Renal cortical epithelial cell (primary cell): ENCODE measurements around the gene SCAMP3. TPM values are rescaled to one million over a fixed set of nuclear protein-coding genes. Genes with fewer than 3 reads are reported as not detected.

ENCODE experiments used
- DNase-seq: peaks from one replicate; pipeline ENCODE4 v3.0.0-alpha.2; 2011; ENCODE audit warnings: low read depth
- total RNA-seq: library from RNA; depleted of rRNA; stranded (reverse); fragments of >200 nt; gene quantifications from 2 replicates; pipeline ENCODE4 v1.2.3, GENCODE V29; 2014

Gene SCAMP3
- total RNA-seq, 1 donor from 2014 or later, result 42.1 TPM

DNA sequence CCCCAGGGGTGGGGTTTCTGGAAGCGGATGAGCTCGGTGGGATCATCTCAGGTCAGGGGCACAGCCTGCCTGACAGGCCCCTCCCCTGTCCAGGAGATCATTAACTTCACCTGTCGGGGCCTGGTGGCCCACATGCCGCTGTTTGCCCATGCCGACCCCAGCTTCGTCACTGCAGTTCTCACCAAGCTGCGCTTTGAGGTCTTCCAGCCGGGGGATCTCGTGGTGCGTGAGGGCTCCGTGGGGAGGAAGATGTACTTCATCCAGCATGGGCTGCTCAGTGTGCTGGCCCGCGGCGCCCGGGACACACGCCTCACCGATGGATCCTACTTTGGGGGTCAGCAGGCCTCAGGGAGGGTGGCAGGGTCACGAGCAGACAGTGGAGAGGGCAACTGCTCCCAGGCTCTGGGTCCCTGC is 23.5 kb upstream of the SCAMP3 start:
- no peak for DNase-seq

DNA sequence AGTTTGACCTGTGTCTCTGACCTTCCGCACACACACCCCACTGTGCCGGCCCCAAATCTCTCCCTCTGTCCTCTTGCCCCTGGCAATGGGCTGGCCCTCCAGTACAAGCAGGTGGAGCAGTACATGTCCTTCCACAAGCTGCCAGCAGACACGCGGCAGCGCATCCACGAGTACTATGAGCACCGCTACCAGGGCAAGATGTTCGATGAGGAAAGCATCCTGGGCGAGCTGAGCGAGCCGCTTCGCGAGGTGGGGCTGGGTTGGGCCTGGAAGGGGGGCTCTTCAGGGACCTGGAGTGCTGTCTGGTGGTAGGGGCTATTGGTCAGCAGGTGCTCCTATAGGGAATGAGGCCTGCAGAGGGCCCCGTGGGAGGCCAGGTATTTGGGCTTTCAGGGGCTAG is 22.9 kb upstream of the SCAMP3 start:
- no peak for DNase-seq

DNA sequence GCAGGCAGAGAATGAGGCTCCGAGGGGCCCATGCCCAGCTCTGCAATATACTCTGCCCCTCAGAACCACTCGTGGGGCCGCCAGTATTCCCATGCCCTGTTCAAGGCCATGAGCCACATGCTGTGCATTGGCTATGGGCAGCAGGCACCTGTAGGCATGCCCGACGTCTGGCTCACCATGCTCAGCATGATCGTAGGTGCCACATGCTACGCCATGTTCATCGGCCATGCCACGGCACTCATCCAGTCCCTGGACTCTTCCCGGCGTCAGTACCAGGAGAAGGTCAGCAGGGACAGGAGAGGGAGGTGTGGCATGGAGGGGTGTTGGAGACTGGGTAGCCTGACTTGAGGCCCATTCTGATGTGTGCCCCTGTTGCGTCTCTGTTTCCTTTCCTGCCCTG is 22.3 kb upstream of the SCAMP3 start:
- DNase-seq, result no peak

- DNase-seq, result no peak
Observed at GRCh38 chr1:155282488-155283091, 20.4 kb upstream of the SCAMP3 start.

GRCh38 chr1:155279268-155279667 is 17.1 kb upstream of the SCAMP3 start:
- no peak for DNase-seq

GRCh38 chr1:155278689-155279160 is 16.6 kb upstream of the SCAMP3 start:
- no peak for DNase-seq

- peak; percentile 27 for DNase-seq
Observed at GRCh38 chr1:155277902-155278688, 15.9 kb upstream of the SCAMP3 start.

GRCh38 chr1:155277070-155277901 is 15.1 kb upstream of the SCAMP3 start, which contains the start of gene HCN3:
HCN3 (plus strand) TSS chr1:155277463; CDS start chr1:155277591, 128 bp downstream.
- peak; percentile 88 for DNase-seq

DNA sequence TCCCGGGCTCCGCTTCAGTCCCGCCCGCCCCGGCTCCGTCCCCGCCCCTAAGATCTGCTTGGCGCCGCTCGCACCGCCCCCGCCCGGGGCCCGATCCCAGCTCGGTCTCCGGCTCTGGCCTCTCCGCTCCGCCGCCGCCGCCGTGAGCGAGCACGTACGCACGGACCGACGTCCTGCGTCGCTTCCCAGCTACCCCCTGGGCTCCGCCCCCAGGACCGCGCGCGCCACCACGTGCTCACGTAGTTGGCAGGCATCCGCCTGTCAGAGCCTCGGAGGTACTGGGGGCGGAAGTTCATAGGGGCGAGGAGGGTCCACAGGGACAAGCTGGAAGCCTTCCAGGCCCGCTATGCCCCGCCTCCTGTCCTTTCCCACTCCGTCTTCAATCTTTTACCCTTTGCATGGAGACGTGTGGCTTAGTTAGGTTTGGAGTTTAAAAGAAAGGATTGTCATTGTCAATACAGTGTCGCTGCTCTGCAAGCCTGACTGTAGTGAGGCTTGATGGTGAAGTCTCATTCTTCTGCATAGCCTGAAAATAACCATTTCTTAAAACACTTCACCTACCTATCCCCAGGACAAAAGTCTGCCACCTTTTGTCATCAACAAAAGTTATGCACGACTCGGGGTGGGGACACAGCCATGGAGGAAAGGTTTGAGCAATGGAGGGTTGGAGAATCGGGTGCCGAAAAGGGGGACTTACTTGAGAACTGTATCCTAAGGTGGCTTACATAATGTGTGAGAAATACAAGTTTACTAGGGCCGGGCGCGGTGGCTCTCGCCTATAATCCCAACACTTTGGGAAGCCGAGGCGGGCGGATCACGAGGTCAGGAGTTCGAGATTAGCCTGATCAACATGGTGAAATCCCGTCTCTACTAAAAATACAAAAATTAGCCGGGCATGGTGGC is 11.4 kb upstream of the SCAMP3 start, which contains the start of gene CLK2:
CLK2 (minus strand) TSS at position 162 of the 903 bp plus-strand sequence. CDS start 2,527 bp downstream, outside the sequence.
- DNase-seq, result peak; percentile 83

DNA sequence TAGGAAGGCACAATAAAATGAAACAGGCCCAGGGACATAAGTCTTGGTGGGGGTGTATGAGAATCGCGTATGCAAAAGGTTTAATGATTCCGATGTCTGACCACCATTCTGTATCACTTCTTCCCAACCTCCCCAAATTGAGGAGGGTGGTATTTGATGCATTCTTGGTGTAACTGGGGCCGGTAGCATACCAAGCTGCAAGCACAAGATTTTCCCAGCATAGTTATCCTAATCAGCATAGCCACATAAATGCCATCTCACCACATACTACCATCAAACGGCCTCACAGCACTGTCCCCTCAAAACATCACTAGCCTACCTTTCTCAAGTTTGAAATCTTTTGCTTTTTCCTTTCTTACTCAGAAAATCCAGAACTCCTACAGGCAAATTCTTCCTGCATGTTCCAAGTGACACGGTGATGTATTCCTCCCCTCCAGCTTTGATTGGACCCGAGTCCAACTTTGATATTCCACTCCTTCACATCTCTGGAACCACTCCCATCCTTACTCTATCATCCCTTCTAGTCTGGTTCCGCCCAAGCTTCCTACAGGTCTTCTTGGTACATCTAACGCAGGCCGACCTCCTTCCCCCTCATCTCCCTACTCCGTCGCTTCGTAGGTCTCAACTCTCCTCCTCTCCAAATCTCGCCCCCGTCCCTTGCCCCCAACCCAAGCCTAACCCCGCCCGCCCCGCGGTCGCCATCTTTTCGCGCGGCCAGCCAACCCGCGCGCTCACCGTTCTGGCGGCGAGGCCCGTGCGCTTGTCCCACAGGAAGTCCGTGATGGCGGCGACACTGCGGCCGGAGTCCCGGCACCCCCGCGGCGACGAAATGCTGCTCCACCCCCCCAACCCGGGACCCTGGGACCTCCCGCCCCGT is 10.5 kb upstream of the SCAMP3 start:
- DNase-seq, result peak; percentile 61

DNA sequence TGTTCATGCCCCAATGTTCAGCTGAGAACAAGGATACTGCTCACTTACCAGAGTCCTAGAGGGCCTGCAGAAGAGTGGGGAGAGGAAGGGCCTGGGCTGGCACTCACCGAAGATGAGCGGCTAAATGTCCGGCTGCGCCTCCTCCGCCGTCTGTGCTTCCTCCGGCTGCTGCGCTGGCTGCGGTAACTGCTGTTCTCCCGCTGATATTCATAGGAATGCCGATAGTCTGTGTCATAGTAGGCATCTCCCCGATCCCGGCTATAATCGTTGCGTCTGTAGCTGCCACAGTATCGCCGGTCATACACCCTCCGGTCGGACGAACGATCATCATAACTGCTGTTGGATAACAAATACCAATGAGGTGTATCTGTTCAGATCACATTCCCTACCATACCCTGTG is 7.2 kb upstream of the SCAMP3 start:
- DNase-seq, result no peak

GRCh38 chr1:155268630-155269029 is 6.5 kb upstream of the SCAMP3 start:
- no peak for DNase-seq

GRCh38 chr1:155267373-155267772 is 5.2 kb upstream of the SCAMP3 start:
- no peak for DNase-seq

- DNase-seq, result no peak
Observed at GRCh38 chr1:155266553-155266952, 4.4 kb upstream of the SCAMP3 start.

- no peak for DNase-seq
Observed at GRCh38 chr1:155263067-155263466, 907 bp upstream of the SCAMP3 start.

GRCh38 chr1:155261493-155261851 is 688 bp downstream of the SCAMP3 start:
- DNase-seq, result no peak

DNA sequence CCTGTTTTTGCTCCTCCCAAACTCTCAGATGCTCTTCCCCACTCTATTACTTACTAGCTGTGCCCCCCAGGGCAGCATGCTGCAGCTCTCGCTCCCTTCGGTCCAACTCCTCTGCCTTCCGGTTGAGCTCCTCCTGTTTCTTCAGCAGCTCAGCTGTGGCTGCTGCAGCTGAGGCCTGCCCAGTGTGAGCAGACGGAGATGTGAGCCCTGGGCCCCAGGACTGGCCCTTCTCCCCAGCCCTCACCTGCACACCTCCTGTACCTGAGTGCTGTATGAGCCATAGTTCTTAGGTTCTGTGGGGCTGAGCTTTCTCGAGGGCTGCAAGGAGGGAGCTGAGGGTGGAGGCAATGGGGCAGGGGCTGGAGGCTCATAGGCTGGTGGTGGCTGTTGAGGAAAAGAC is 1.9 kb downstream of the SCAMP3 start:
- DNase-seq, result no peak

- no peak for DNase-seq
Observed at GRCh38 chr1:155256058-155256852, 5.9 kb downstream of the SCAMP3 start.

GRCh38 chr1:155255243-155256007 is 6.7 kb downstream of the SCAMP3 start, which contains the start of gene ENTREP3:
ENTREP3 (minus strand) TSS chr1:155255483; CDS start chr1:155254877, 606 bp downstream.
- peak; percentile 48 for DNase-seq
